Colonic mucosa (tissue), 4 donors: ENCODE measurements around the gene RCOR1. TPM values are rescaled to one million over a fixed set of nuclear protein-coding genes. Genes with fewer than 3 reads are reported as not detected.

Experiments used
- DNase-seq: peaks from one replicate; pipeline ENCODE4 v3.0.0-alpha.2; 2020
- H3K27ac ChIP-seq: fragments of 200-600 bp; one replicate; pipeline ENCODE4 v1.8.0; 2021
- H3K27me3 ChIP-seq: fragments of 200-600 bp; one replicate; pipeline ENCODE4 v1.8.0; 2021
- H3K36me3 ChIP-seq: fragments of 200-600 bp; one replicate; pipeline ENCODE4 v1.8.0; 2021
- H3K4me1 ChIP-seq: fragments of 200-600 bp; one replicate; pipeline ENCODE4 v1.8.0; 2021; ENCODE audit warnings: mild to moderate bottlenecking
- H3K4me3 ChIP-seq: fragments of 200-600 bp; one replicate; pipeline ENCODE4 v1.8.0; 2021
- H3K9ac ChIP-seq, 2 donors: one replicate each; pipeline ENCODE4 v1.7.0; 2013; ENCODE audit warnings: control low read depth in 2 of 2, low read depth in 2 of 2, low read length in 2 of 2
- H3K9me3 ChIP-seq: fragments of 200-600 bp; one replicate; pipeline ENCODE4 v1.8.0; 2021
- intact Hi-C: fragments of 100-400 bp; cut with DNase I; formaldehyde crosslinking; loops from one replicate; pipeline ENCODE4 v1.14.1; 2022
- total RNA-seq, 2 donors: library from RNA; stranded (reverse); fragmentation: NEBNext Ultra II Directional in 1 of 2; extraction: Animal tissue kit (Norgen Biotek cat#: 25700) in 1 of 2; gene quantifications; one replicate each; pipeline ENCODE4 v1.2.1, GENCODE V29; 2021
- TF ChIP-seq, protein P1 (sequence below): fragments of 200-600 bp; IDR thresholded peaks from one replicate; pipeline ENCODE4 v1.8.0; 2022; ENCODE audit warnings: antibody characterized with exemption, mild to moderate bottlenecking
- donor health status: healthy.
- donor health status: DM: no; HTN: no; CAD: no.
- donor health status: DM: no; HTN: no; CAD: no.

The RCOR1 gene
- total RNA-seq, 2 donors from 2014 or later = 30.0 to 43.2 TPM

DNA sequence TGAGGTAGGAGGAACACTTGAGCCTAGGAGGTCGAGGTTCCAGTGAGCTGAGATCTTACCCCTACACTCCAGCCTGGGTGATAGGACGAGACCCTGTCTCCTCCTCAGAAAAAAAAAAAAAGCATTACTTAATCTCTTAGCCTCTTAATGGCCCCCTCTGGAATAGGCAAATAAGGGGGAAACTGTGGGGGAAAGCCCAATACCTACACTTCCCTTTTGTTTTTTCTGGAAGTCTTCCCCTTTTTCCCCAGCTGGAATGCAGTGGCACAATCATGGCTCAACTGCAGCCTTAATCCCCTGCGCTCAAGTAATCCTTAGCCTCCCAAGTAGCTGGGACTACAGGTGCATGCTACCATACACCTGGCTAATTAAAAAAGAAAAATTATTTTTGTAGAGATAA, 32.2 kb downstream of the RCOR1 start:
- Histone ChIP-seq H3K9me3 (no peaks in the 10 kb centered on the region), H3K4me1 (peaks cover 5% of the 10 kb centered on the region), H3K27ac (no peak overlapping the region), H3K4me3 (no peak overlapping the region), H3K36me3 (no peaks in the 10 kb centered on the region), H3K27me3 (no peaks in the 10 kb centered on the region), H3K9ac (no peak overlapping the region)
- intact Hi-C loops = no loop called here
- no peak for DNase-seq
- TF ChIP-seq, protein P1, sequence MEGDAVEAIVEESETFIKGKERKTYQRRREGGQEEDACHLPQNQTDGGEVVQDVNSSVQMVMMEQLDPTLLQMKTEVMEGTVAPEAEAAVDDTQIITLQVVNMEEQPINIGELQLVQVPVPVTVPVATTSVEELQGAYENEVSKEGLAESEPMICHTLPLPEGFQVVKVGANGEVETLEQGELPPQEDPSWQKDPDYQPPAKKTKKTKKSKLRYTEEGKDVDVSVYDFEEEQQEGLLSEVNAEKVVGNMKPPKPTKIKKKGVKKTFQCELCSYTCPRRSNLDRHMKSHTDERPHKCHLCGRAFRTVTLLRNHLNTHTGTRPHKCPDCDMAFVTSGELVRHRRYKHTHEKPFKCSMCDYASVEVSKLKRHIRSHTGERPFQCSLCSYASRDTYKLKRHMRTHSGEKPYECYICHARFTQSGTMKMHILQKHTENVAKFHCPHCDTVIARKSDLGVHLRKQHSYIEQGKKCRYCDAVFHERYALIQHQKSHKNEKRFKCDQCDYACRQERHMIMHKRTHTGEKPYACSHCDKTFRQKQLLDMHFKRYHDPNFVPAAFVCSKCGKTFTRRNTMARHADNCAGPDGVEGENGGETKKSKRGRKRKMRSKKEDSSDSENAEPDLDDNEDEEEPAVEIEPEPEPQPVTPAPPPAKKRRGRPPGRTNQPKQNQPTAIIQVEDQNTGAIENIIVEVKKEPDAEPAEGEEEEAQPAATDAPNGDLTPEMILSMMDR = no peak

DNA sequence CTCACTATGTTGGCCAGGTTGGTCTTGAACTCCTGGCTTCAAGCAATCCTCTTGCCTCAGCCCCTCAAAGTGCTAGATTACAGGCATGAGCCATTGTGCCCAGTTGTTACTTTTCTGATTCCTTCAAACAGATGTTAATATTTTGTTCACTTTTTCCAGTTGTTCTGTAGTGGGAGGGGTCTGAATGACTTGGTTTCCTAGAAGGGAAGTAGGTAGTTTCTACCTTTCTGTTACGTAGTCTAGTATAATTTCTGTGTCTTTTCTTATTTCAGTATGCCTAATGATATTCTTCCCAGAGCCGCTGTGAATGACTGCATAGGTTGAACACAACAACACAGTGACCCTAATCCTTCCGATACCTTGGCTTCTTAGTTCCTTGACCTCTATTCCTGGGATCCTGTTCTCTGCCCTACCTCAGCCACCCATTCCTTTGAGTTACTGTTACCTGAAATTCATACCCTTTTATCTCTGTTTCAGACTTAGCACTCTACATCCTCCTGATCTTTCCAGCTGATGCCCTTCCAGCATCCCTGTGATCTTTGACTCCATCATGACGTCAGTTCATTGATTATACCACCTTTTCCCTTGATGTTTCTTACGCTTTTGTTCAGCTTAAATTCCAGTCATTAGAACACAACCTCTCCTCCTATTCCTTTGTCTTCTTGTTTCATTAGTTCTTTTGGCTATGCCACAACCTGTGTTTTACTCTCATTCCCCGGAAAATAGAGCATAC, 33.3 kb downstream of the RCOR1 start:
- H3K9me3 ChIP-seq = no peaks in the 10 kb centered on the region
- H3K36me3 ChIP-seq = no peaks in the 10 kb centered on the region
- H3K27me3 ChIP-seq = no peaks in the 10 kb centered on the region
- peaks cover 5% of the 10 kb centered on the region for H3K4me1 ChIP-seq
- TF ChIP-seq, protein P1 = no peak
- no peak overlapping the region for H3K9ac ChIP-seq
- no peak overlapping the region for H3K4me3 ChIP-seq
- DNase-seq = no peak
- intact Hi-C loops = no loop called here
- no peak overlapping the region for H3K27ac ChIP-seq

DNA sequence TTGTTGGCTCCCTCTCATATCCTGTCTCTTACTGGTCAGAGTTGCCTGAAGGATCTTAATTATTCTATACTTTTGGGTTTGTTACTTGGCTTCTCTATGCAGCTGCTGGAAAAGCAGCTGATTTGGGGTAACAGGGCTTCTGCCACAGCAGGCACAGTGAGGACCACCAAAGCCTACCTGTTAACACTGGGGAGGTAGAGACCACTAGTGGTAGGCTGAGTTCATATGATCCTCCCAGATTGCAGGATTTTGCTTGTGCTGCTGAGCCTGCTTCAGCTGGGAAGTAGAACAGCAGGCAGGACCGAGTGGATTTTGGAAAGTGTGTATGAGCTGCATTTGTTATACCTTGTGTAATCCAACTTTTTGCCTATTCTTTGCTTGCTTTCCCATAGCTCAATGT, 34.1 kb downstream of the RCOR1 start:
- no peaks in the 10 kb centered on the region for H3K27me3 ChIP-seq
- TF ChIP-seq, protein P1 = no peak
- no peak for DNase-seq
- no peaks in the 10 kb centered on the region for H3K9me3 ChIP-seq
- no peaks in the 10 kb centered on the region for H3K36me3 ChIP-seq
- H3K27ac ChIP-seq = no peak overlapping the region
- H3K9ac ChIP-seq = no peak overlapping the region
- H3K4me3 ChIP-seq = no peak overlapping the region
- peaks cover 5% of the 10 kb centered on the region for H3K4me1 ChIP-seq
- intact Hi-C loops = no loop called here

DNA sequence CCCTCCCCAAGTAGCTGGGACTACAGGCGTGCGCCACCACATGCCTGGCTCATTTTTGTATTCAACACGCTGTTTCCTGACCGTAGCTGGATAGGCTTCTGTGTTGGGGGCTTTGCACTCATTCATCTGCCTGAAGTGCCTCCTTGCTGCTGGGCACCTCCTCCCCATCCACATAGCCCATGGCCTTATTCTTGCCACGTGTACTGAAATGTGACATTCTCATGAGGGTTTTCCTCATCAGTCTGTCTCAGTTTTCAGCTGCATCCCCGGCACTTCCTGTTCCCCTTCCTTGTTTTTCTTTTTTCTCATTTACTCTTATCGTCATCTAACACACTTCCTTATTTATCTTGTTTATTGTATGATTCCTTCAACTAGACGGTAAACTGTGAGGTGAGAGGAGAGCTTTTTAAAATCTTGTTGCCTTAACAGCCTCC, 36.6 kb downstream of the RCOR1 start:
- no peaks in the 10 kb centered on the region for H3K36me3 ChIP-seq
- TF ChIP-seq, protein P1 = no peak
- H3K27ac ChIP-seq = no peak overlapping the region
- peaks cover 5% of the 10 kb centered on the region for H3K4me1 ChIP-seq
- H3K9me3 ChIP-seq = no peaks in the 10 kb centered on the region
- intact Hi-C loops = no loop called here
- DNase-seq = no peak
- H3K9ac ChIP-seq = no peak overlapping the region
- no peaks in the 10 kb centered on the region for H3K27me3 ChIP-seq
- H3K4me3 ChIP-seq = no peak overlapping the region

DNA sequence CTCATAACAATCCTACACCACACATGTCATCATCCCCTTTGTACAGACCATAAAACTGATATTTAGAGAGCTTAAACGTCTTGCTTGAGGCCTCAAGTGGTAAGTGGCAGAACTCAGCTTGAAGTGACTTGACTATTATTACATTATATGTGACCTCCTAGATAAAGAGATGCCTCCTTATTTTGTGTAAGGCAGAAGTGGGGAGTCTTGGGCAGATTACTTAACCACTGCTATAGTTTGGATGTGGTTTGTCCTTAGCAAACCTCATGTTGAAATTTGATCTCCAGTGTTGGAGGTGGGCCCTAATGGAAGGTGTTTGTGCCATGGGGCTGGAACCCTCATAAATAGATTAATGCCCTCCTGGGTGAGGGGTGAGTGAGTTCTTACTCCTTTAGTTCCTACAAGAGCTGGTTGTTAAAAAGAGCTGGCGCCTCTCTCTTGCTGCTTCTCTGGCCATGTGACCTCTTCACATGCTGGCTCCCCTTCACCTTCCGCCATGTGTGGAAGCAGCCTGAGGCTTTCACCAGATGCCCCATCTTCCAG, 37.4 kb downstream of the RCOR1 start:
- H3K27ac ChIP-seq = no peak overlapping the region
- H3K36me3 ChIP-seq = no peaks in the 10 kb centered on the region
- TF ChIP-seq, protein P1 = no peak
- H3K4me3 ChIP-seq = no peak overlapping the region
- intact Hi-C loops = no loop called here
- no peaks in the 10 kb centered on the region for H3K27me3 ChIP-seq
- peaks cover 5% of the 10 kb centered on the region for H3K4me1 ChIP-seq
- H3K9ac ChIP-seq = no peak overlapping the region
- H3K9me3 ChIP-seq = no peaks in the 10 kb centered on the region
- DNase-seq = no peak
